Measurements from ENCODE around the gene KRTAP13-3. TPM values are rescaled to one million over a fixed set of nuclear protein-coding genes. Genes with fewer than 3 reads are reported as not detected.

Gene KRTAP13-3
- polyA plus RNA-seq, 1 experiment: not detected

GRCh38 chr21:30430170-30430655, 4.5 kb upstream of the KRTAP13-3 start, which contains the start of gene KRTAP13-4:
TSS of gene KRTAP13-4 (plus strand) at chr21:30430220. CDS start at chr21:30430276, 56 bp downstream.
- TF ChIP-seq CTCF (IDR thresholded peaks at IDR 0.05; ENCODE audit: low read depth, low read length): no peak
- H3K27ac ChIP-seq (ENCODE audit: low read depth, low read length): no peak within 1 kb of the TSS
- H3K27me3 ChIP-seq (ENCODE audit: control insufficient read depth, insufficient read depth, low read length): no peaks in the 10 kb centered on the region
- POLR2A ChIA-PET: no interaction called here
- no peak for DNase-seq (ENCODE audit: low read depth, low spot score)
- H3K9me3 ChIP-seq (ENCODE audit: control insufficient read depth, insufficient read depth, low read length): peaks cover 20% of the 10 kb centered on the region
- no peak within 1 kb of the TSS for H3K4me3 ChIP-seq (ENCODE audit: low read depth, low read length)
- CTCF ChIA-PET: no interaction called here

- no peak for DNase-seq (ENCODE audit: low read depth, low spot score)
- POLR2A ChIA-PET: no interaction called here
- Histone ChIP-seq H3K27me3 (ENCODE audit: control insufficient read depth, insufficient read depth, low read length) (no peaks in the 10 kb centered on the region), H3K9me3 (ENCODE audit: control insufficient read depth, insufficient read depth, low read length) (peaks cover 18% of the 10 kb centered on the region), H3K4me3 (ENCODE audit: low read depth, low read length) (no peak overlapping the region), H3K27ac (ENCODE audit: low read depth, low read length) (no peak overlapping the region)
- no peak for TF ChIP-seq CTCF (IDR thresholded peaks at IDR 0.05; ENCODE audit: low read depth, low read length)
- CTCF ChIA-PET: no interaction called here
Measured at GRCh38 chr21:30426731-30427130, 1.0 kb upstream of the KRTAP13-3 start.

- H3K27ac ChIP-seq (ENCODE audit: low read depth, low read length): no peak overlapping the region
- TF ChIP-seq CTCF (IDR thresholded peaks at IDR 0.05; ENCODE audit: low read depth, low read length): no peak
- no peak for DNase-seq (ENCODE audit: low read depth, low spot score)
- CTCF ChIA-PET: no interaction called here
- POLR2A ChIA-PET: no interaction called here
- H3K4me3 ChIP-seq (ENCODE audit: low read depth, low read length): no peak overlapping the region
- no peaks in the 10 kb centered on the region for H3K27me3 ChIP-seq (ENCODE audit: control insufficient read depth, insufficient read depth, low read length)
- peaks cover 19% of the 10 kb centered on the region for H3K9me3 ChIP-seq (ENCODE audit: control insufficient read depth, insufficient read depth, low read length)
Measured at GRCh38 chr21:30415993-30416392, 9.7 kb downstream of the KRTAP13-3 start.

- no peak overlapping the region for H3K27ac ChIP-seq (ENCODE audit: low read depth, low read length)
- POLR2A ChIA-PET: no interaction called here
- H3K4me3 ChIP-seq (ENCODE audit: low read depth, low read length): no peak overlapping the region
- H3K9me3 ChIP-seq (ENCODE audit: control insufficient read depth, insufficient read depth, low read length): peaks cover 16% of the 10 kb centered on the region
- H3K27me3 ChIP-seq (ENCODE audit: control insufficient read depth, insufficient read depth, low read length): no peaks in the 10 kb centered on the region
- CTCF ChIA-PET: no interaction called here
- TF ChIP-seq CTCF (IDR thresholded peaks at IDR 0.05; ENCODE audit: low read depth, low read length): no peak
- no peak for DNase-seq (ENCODE audit: low read depth, low spot score)
Measured at GRCh38 chr21:30408782-30409494, 16.8 kb downstream of the KRTAP13-3 start.

GRCh38 chr21:30395731-30396130, 30.0 kb downstream of the KRTAP13-3 start, which contains the start of gene KRTAP13-1:
TSS of gene KRTAP13-1 (plus strand) at chr21:30396031. CDS start at chr21:30396087, 56 bp downstream.
- no peak within 1 kb of the TSS for H3K27ac ChIP-seq (ENCODE audit: low read depth, low read length)
- POLR2A ChIA-PET: no interaction called here
- CTCF ChIA-PET: no interaction called here
- no peak for DNase-seq (ENCODE audit: low read depth, low spot score)
- H3K9me3 ChIP-seq (ENCODE audit: control insufficient read depth, insufficient read depth, low read length): peaks cover 23% of the 10 kb centered on the region
- no peak for TF ChIP-seq CTCF (IDR thresholded peaks at IDR 0.05; ENCODE audit: low read depth, low read length)
- no peaks in the 10 kb centered on the region for H3K27me3 ChIP-seq (ENCODE audit: control insufficient read depth, insufficient read depth, low read length)
- no peak within 1 kb of the TSS for H3K4me3 ChIP-seq (ENCODE audit: low read depth, low read length)

Measured in AG04450 (cell line).